GM21360 (cell line): Measurements from ENCODE around the gene PPDPF.
"Not testable (repeated sequence)": the region's sequence is repeated elsewhere in the genome, so short reads cannot be mapped to it uniquely, and the experiment has no call there.

Source experiments
- ATAC-seq: cut with Tn5 transposase; IDR thresholded peaks from one replicate; pipeline ENCODE4 v1.9.1; 2021; ENCODE audit warnings: mild to moderate bottlenecking, moderate library complexity; ENCODE audit not compliant: unreplicated experiment

The PPDPF gene

GRCh38 chr20:63561624-63562396 lies 41.2 kb downstream of the PPDPF start:
- no peak for ATAC-seq

GRCh38 chr20:63562461-63563224 lies 42.1 kb downstream of the PPDPF start:
- no peak for ATAC-seq

- ATAC-seq, result no peak
Measured at GRCh38 chr20:63563225-63563935, 42.8 kb downstream of the PPDPF start.

GRCh38 chr20:63564036-63564810 lies 43.7 kb downstream of the PPDPF start:
- no peak for ATAC-seq

GRCh38 chr20:63565021-63565698 lies 44.6 kb downstream of the PPDPF start:
- ATAC-seq, result no peak

GRCh38 chr20:63565699-63566335 lies 45.3 kb downstream of the PPDPF start:
- no peak for ATAC-seq

- no peak for ATAC-seq
Measured at GRCh38 chr20:63566395-63567135, 46.0 kb downstream of the PPDPF start.

GRCh38 chr20:63567136-63567385 lies 46.5 kb downstream of the PPDPF start:
- no peak for ATAC-seq

GRCh38 chr20:63567386-63568169 lies 47.0 kb downstream of the PPDPF start:
- ATAC-seq, result peak; percentile 63

GRCh38 chr20:63568170-63568981 lies 47.8 kb downstream of the PPDPF start:
- peak; percentile 5 for ATAC-seq

- no peak for ATAC-seq
Measured at GRCh38 chr20:63568986-63569949, 48.7 kb downstream of the PPDPF start.

- ATAC-seq, result no peak
Measured at GRCh38 chr20:63570281-63571086, 49.9 kb downstream of the PPDPF start.

- not testable (repeated sequence) for ATAC-seq
Measured at GRCh38 chr20:63571087-63571478, 50.5 kb downstream of the PPDPF start.
